ENCODE results near the gene TXNDC12. TPM values are rescaled to one million over a fixed set of nuclear protein-coding genes. Genes with fewer than 3 reads are reported as not detected.

TXNDC12 gene
- total RNA-seq, 1 donor from 2014 or later = 62.1 TPM

- H3K27me3 ChIP-seq (ENCODE audit: control insufficient read depth, insufficient read depth, low read length) = no peaks in the 10 kb centered on the region
- DNase-seq (ENCODE audit: low read depth) = no peak
- no peaks in the 10 kb centered on the region for H3K36me3 ChIP-seq (ENCODE audit: control insufficient read depth, insufficient read depth, low read length)
- H3K4me3 ChIP-seq (ENCODE audit: low read depth, low read length) = no peak overlapping the region
- TF ChIP-seq CTCF (IDR thresholded peaks at IDR 0.05; ENCODE audit: insufficient read depth, low read length, poor library complexity, severe bottlenecking) = no peak
Measured at GRCh38 chr1:52037909-52038308, 17.1 kb downstream of the TXNDC12 start.

GRCh38 chr1:52037402-52037814 is 17.6 kb downstream of the TXNDC12 start:
- H3K4me3 ChIP-seq (ENCODE audit: low read depth, low read length) = no peak overlapping the region
- TF ChIP-seq CTCF (IDR thresholded peaks at IDR 0.05; ENCODE audit: insufficient read depth, low read length, poor library complexity, severe bottlenecking) = no peak
- no peaks in the 10 kb centered on the region for H3K36me3 ChIP-seq (ENCODE audit: control insufficient read depth, insufficient read depth, low read length)
- DNase-seq (ENCODE audit: low read depth) = no peak
- no peaks in the 10 kb centered on the region for H3K27me3 ChIP-seq (ENCODE audit: control insufficient read depth, insufficient read depth, low read length)

- TF ChIP-seq CTCF (IDR thresholded peaks at IDR 0.05; ENCODE audit: insufficient read depth, low read length, poor library complexity, severe bottlenecking) = no peak
- DNase-seq (ENCODE audit: low read depth) = no peak
- Histone ChIP-seq H3K36me3 (ENCODE audit: control insufficient read depth, insufficient read depth, low read length) (no peaks in the 10 kb centered on the region), H3K4me3 (ENCODE audit: low read depth, low read length) (peak overlapping the region; percentile 100), H3K27me3 (ENCODE audit: control insufficient read depth, insufficient read depth, low read length) (no peaks in the 10 kb centered on the region)
Measured at GRCh38 chr1:52034050-52034384, 21.0 kb downstream of the TXNDC12 start.

GRCh38 chr1:52033190-52034049 is 21.6 kb downstream of the TXNDC12 start, which contains the start of gene KTI12:
Gene KTI12, minus strand, starts transcription at chr1:52033810. Its CDS starts 49 bp downstream, at chr1:52033761.
- H3K36me3 ChIP-seq (ENCODE audit: control insufficient read depth, insufficient read depth, low read length) = no peaks in the 10 kb centered on the region
- DNase-seq (ENCODE audit: low read depth) = peak; percentile 79
- TF ChIP-seq CTCF (IDR thresholded peaks at IDR 0.05; ENCODE audit: insufficient read depth, low read length, poor library complexity, severe bottlenecking) = no peak
- H3K4me3 ChIP-seq (ENCODE audit: low read depth, low read length) = peak within 1 kb of the TSS; percentile 100
- H3K27me3 ChIP-seq (ENCODE audit: control insufficient read depth, insufficient read depth, low read length) = no peaks in the 10 kb centered on the region

- DNase-seq (ENCODE audit: low read depth) = no peak
- no peak for TF ChIP-seq CTCF (IDR thresholded peaks at IDR 0.05; ENCODE audit: insufficient read depth, low read length, poor library complexity, severe bottlenecking)
Measured at GRCh38 chr1:52032785-52033131, 22.2 kb downstream of the TXNDC12 start.

More at GRCh38 chr1:52032785-52033131, 22.2 kb downstream of the TXNDC12 start:
- Histone ChIP-seq H3K4me3 (ENCODE audit: low read depth, low read length) (peak overlapping the region; percentile 100), H3K36me3 (ENCODE audit: control insufficient read depth, insufficient read depth, low read length) (no peaks in the 10 kb centered on the region), H3K27me3 (ENCODE audit: control insufficient read depth, insufficient read depth, low read length) (no peaks in the 10 kb centered on the region)

Data from kidney epithelial cell (primary cell).